GM21390 (cell line): Measurements from ENCODE around the gene GTF3C1.
"Not testable (repeated sequence)": the region's sequence is repeated elsewhere in the genome, so short reads cannot be mapped to it uniquely, and the experiment has no call there.

ENCODE experiments used
- ATAC-seq: cut with Tn5 transposase; IDR thresholded peaks from one replicate; pipeline ENCODE4 v1.9.1; 2021; ENCODE audit not compliant: unreplicated experiment

GTF3C1 gene

DNA sequence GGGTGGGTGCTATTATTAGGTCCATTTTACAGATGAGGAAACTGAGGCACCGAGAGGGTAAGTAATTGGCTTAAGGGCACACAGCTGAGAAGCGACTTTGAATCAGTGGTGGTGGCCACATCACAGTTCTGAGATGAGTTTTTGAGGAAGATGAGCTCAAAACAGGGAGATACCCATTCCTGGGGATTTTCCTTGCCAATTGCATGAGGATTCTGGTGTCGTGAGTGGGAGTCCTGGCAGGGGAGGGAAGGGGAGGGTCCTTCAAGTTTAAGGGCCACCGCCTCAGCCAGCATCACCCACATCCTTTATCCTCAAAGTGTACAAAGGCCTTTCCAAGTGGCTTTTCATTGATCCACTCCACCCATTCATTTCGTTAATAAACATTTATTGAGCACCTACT, 102.4 kb downstream of the GTF3C1 start:
- no peak for ATAC-seq

DNA sequence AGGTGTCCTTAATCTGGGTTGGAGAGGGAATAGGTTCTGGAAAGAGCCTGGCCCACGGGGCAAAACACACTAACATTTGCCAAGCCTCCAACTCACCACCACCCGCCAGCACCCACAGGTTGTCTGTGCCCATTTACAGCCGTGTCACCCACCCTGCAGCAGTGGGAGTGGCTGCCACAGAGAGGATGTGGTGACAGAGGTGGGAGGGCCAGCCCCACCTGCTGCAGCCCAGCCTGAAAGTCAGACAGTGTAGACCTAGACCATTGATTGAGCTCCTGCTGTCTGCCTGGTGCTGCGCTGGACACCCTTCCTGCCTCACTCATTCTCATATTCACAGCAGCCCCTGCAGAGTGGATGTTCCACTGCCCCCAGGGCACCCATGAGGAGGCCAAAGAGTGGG, 103.0 kb downstream of the GTF3C1 start:
- no peak for ATAC-seq

DNA sequence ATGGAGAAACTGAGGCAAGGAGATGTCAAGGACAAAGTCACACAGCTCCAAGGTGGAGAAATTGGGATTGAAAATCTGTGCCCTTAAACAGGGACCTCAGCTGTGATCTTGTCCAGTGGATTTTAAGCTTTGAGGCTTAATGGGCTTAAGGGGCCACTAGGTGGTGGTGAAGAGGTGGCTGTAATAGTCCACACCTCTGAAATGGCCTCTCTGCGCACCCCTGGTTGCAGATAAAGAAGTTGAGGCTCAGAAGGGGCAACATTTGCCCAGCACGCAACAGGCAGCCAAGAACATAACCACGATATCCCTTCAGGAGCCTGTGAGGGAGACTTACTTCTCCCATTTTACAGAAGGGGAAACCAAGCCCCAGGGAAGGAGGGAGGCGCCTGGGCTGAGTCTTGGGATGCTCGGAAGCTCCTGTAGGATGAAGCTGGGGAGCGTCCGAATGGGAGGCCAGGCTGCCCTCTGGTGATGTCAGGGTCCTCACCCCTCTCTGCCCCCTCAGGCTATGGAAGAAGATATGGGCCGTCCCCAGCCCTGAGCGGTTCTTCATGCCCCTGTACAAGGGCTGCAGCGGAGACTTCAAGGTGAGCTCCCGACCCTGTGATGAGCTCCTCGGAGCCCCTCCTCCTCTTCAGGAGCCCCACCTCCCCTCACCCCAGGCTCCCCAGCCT, 104.1 kb downstream of the GTF3C1 start:
- no peak for ATAC-seq

DNA sequence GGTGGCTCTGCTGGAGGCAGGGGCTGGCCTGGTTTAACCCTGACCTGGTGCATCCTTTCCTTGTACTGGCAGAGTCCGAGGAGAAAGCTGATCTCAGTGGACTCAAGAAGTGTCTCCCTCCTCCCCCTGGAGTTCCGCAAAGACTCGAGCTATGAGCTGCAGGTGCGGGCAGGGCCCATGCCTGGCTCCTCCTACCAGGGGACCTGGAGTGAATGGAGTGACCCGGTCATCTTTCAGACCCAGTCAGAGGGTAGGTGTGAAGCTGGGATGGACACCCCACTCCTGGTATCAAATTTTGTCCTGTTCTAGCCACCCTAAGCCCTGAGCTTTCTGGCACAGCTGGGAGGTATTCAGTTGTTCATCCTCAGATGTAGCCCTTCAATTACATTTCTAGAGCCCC, 105.2 kb downstream of the GTF3C1 start:
- no peak for ATAC-seq

DNA sequence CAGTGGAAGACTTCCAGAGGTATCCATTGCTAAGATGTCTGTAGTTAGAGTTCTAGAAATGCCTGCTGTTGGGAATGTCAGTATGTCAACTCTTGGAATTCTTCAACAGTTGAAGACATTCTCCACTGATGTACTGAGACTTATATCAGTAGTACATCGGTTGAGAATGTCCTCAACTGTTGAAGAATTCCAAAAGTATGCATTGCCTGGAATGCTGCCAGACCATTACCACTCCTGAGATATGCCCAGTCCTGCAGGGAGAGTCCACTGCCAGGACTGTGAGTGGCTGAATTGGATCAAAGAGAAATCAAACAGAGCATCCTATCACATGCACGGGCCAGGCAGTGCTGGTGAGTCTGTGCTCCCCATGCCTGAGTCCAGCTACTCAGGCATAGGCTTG, 105.7 kb downstream of the GTF3C1 start:
- no peak for ATAC-seq

DNA sequence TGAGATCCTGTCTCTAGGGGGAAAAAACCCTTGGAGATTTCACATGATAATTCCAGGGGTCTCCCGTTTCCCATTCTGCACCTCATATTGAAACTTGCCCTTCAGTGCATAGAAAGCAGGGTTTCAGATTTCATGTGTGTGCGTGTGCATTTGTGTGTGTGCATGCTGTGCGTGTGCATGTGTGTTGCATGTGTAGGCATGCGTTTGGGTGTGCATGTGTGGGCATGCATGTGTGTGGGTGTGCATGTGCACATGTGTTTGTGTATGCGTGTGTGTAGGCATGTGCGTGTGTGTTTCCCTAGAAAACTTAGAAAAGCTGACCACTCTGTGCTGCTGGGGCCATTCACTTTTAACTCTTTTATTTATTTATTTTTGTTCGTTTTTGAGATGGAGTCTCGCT, 107.7 kb downstream of the GTF3C1 start:
- ATAC-seq, result no peak

DNA sequence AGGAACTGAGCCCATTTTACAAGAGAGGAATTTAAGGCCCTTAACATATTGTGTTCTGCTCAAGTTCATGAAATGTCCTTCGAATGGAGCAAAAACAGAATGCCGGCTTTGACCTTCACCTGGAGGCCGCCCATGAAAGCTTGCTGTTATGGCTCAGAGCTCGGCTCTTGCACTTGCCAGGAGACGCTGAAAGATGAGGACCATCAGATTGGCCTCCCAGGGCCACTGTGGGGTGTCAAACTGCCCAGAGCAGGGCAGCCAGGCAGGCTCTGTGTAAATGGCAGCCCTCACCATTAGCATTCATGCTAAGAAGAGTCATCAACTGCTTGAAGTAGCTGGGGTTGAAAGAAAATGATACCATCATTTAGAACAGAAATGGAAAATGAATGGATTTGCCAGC, 108.4 kb downstream of the GTF3C1 start:
- ATAC-seq, result no peak

DNA sequence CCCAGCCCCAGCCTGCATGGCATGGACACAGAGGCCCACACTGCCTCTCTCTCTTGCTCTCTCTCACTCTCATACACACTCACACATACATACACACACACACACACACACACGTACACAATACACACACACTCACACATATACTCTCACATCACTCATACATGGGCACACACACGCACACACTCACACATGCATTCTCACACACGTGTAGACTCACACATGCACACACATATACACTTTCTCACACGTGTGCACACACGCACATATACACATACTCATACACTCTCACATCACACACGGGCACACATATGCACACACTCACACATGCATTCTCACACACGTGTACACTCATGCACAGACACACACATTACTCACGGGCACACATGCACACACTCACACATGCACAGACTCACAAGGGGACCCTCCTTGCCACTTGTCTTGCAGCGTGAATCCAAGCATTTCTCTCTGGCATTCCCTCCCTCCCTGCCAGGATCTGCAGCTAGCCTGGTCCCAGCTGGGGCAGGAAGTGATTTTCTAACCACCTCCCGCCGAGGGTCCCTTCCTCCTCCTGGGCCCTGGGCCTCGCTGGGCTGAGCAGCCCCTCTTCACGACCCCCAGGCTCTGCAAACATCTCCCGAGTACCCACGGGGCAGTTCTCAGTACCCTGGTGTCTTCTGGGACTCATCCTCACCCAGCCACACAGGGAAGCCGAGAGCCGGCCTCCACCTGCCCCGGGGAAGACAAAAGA, 110.3 kb downstream of the GTF3C1 start:
- ATAC-seq, result no peak

DNA sequence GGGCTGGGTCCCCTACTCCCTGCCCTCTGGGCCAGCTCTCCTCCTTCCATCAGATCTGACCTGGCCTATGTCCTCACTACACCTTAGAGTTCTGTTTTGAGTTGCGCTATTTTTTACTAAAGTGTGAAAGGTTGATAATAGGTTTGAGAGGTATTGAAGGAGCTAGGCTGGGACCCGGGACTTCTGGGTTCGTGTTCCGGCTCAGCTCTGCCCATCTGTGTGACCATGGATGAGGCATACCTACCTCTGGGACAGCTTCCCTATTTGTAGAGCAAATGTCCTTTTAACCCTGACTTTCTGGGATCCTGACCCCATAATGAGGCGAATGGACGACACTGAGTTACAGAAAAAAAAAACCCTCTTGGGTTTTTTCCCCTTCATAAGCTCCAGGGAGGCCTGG, 111.8 kb downstream of the GTF3C1 start:
- no peak for ATAC-seq

DNA sequence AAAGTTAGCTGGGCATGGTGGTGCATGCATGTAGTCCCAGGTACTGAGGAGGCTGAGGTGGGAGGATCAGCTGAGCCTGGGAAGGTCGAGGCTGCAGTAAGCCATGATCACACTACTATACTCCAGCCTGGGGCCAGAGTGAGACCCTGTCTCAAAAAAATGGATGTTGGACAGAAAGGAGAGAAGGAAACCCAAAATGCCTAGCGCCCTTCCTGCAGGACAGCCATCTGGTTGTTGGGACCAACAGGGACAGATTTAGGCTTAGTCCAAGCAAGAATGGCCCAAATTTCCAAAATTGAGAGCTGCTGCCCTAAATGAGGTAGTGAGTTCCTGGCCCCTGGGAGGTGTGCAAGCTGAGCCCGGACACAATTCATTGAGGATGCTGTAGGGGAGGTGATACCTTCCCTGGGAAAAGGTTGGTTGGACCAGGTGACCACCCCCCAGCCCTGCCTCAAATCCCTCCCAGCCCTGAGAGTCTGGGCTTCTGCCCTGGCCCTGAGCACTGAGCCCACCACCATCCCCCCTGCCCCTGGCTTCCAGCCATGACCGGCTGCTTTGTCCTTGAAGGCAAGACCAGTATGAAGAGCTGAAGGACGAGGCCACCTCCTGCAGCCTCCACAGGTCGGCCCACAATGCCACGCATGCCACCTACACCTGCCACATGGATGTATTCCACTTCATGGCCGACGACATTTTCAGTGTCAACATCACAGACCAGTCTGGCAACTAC, 112.6 kb downstream of the GTF3C1 start:
- no peak for ATAC-seq

DNA sequence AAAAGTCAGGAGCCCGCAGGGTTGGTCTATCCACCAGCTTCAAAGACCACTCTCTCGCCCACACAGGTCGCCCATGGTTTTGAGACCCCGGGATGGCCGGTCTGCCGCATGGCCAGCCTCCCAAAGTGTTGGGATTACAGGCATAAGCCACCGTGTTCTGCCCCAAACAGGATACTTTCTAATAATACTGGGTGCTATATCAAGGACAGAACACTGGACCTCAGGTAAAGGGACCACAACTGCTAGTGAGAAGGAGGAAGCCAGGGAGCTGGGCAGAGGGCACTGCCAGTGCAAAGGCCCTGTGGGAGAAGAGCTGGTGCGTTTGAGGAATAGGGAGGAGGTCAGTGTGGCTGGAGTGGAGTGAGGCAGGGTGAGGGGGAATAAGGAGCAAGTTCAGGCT, 113.6 kb downstream of the GTF3C1 start:
- no peak for ATAC-seq

DNA sequence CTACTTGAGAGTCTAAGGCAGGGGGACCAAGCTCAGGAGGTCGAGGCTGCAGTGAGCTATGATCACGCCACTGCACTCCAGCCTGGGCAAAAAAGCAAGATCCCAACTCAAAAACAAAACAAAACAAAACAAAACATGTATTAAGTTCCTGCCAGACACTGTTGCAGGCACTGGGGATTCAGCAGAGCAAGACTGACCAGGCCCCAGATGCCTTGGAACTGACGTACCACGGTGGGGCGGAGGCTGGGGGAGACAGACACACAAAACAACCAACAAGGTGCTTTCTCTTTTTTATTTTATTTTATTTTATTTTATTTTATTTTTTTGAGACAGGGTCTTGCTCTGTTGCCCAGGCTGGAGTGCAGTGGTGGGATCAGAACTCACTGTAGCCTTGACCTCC, 114.6 kb downstream of the GTF3C1 start:
- not testable (repeated sequence) for ATAC-seq

DNA sequence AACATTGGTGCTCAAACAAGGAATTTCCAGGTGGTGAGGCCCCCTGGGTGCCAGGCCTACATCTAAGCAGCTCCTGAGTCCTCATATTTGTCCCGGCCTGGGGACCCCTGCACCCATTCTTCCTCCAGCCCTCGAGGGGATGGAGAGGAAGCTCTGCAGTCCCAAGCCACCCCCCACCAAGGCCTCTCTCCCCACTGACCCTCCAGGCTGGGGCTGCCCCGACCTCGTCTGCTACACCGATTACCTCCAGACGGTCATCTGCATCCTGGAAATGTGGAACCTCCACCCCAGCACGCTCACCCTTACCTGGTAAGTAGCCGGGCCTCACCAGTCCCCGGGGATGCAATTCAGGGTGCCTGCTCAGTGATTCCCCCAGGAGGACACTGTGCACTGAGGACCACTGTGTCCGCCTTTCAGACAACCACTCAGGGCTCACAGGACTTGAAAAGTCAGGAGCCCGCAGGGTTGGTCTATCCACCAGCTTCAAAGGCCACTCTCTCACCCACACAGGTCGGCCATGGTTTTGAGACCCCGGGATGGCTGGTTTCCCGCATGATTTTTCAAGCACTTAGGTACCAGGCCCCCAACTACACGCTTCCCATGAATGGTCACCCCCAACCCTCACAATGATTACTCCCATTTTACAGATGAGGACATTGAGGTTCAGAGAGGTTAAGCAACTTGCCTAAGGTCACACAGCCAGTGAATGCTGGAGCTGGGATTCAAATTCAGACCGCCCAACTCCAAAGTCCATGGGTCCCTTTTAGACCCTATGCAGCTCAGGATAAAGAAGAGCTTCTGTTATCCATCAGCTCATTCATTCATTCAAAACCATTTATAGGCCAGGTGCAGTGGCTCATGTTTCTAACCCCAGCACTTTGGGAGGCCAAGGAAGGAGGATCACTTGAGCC, 115.3 kb downstream of the GTF3C1 start:
- no peak for ATAC-seq

DNA sequence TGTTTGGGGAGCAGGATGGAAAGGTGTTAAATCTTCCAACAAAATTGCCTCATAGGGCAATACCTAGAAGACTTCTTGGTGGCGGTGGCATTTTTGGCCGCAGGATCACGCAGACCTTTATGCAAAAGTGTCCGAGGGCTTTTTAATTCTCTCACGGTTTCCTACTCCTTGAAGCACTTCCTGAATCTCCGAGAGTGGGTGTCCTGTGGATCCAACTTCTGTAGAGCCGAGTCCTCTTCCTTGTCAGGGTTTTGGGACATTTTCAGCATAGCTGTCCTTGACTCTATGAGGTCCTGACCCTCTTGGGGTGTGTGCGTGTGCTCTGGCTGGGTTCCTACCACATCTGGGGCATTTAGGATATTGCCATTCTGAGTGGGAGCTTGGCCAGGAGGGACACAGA, 116.1 kb downstream of the GTF3C1 start:
- ATAC-seq, result no peak

DNA sequence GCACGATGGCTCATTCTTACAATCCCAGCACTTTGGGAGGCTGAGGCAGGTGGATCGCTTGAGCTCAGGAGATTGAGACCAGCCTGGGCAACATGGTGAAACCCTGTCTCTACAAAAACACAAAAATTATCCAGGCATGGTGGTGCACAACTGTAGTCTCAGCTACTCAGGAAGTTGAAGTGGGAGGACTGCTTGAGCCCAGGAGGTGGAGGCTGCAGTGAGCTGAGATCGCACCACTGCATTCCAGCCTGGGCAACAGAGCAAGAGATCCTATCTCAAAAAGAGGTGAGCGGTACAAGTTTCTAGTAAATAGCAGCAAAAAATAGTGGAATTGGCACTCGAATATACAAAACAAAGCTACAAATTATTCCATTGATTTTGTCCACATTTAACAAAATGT, 116.5 kb downstream of the GTF3C1 start:
- ATAC-seq, result not testable (repeated sequence)

DNA sequence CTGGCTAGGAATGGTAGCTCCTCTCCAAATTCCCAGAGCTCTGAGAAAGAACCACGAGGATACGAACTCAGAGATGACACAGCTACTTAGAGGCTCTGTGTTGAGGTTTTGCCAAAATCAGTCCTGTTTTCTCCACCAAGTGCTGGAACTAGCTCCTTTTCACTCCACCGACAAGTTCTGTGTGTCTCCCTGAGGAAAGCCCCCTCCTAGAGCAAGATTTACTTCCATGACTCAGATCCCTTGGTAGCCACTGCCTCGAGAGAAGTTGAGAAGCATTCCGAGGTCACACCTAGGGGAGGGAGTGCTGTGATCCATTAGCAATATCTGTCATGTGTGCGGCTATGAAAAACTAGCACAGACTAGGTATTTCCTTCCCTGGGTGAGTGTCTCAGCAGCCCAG, 117.2 kb downstream of the GTF3C1 start:
- no peak for ATAC-seq

DNA sequence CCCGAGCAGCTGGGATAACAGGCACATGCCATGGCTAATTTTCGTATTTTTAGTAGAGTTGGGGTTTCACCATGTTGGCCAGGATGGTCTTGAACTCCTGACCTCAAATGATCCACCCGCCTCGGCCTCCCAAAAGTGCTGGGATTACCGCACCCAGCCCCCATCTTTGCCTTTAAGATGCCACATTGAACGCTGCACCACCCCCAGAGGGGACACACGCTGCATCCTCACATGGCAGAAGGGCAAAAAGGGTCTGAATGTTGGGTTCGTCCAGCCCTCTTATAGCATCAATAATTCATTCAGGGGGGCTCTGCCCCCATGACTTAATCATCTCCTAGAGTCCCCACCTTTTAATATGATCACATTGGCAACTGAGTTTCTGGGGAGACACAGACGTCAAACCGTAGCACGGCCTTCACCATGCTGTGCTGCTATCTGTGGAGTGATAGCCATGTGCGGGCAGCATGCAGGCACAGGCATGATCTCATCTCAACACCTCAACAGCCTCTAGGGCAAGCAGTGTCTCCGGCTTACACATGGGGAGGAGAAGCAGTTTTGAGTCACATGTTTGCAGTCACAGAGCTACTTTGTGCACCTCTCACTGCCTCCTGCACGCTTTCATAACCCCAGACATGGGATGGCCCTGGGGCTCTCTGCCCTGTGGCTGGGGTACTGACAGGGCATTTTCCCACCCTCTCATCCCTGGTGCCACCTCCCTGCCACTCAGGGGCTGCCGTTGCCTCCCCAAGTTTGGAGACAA, 117.8 kb downstream of the GTF3C1 start:
- no peak for ATAC-seq

DNA sequence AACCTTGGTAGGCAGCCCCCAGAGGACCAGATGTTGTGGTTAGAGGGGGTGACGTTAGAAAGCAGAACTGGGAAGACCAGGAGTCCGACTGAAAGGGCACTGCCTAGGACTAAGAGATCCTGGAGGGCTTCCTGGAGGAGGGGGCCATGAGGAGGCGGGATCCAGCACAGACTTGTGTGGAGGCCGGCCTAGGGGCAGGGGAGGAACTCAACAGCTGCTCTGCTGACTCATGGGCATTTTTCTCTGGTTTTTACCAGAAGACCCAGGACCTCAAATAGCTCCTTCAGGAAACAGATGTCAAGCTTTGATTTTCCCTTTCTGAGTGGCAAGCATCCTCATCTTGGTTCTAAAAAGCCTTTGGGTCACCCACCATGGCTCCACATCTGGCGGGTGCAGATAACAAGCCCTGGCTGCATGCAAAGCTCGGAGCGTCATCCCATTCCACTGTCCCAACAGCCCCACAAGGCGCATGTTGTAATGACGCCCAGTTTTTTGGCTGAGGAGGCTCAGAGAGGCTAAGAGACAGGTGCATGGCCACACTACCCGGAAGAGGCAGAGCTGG, 118.7 kb downstream of the GTF3C1 start:
- ATAC-seq, result no peak

DNA sequence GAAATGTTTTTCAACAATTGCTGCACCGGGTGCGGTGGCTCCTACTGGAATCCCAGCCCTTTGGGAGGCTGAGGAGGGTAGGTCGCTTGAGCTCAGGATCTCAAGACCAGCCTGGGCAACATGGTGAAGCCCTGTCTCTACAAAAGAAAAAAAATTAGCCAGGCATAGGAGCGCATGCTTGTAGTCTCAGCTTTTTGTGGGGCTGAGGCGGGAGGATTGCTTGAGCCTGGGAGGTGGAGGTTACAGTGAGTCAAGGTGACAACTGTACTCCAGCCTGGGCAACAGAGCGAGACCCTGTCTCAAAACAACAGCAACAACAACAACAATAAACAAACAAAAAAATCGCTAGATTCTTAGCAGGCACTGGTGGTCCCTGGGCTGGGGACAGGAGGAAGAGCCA, 119.2 kb downstream of the GTF3C1 start:
- ATAC-seq, result no peak

DNA sequence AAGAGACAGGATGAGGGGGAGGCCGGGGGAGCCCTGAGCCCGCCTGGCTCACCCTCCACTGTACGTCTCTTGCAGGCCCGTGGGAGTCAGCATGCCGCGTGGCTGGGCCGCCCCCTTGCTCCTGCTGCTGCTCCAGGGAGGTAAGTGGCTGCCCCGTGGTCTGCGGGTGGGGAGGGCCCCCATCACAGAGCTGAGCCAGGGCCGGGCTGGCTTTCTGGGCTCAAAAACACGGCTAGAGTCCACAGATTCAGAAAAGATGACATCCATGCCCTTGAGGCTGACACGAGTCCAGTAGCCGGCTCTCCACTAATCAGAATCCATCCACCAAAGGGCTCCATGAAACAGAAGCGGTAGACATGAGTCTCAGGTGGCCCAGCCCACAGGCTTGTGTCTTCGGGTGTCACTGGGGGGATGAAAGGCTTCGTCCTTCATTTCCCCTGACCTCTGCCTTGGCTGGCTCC, 119.7 kb downstream of the GTF3C1 start:
- no peak for ATAC-seq
